K562 (cell line): ENCODE data around the gene ANXA4. TPM values are rescaled to one million over a fixed set of nuclear protein-coding genes. Genes with fewer than 3 reads are reported as not detected.
A peak's percentile ranks its signal among the peaks of the same experiment; 100 is the strongest.

Experiments used
- CBX1 ChIP-seq: sonication (generic); IDR thresholded peaks from 2 replicates; pipeline ENCODE4 v1.6.1; 2016; ENCODE audit warnings: antibody characterized with exemption, low read depth, mild to moderate bottlenecking
- CHD1 ChIP-seq: fragments of 200-600 bp; sonication (generic); IDR thresholded peaks from one replicate; pipeline ENCODE4 v1.6.1; 2012; ENCODE audit warnings: mild to moderate bottlenecking, moderate library complexity, low read length, inconsistent platforms
- GATAD2B ChIP-seq: fragments of 450-650 bp; IDR thresholded peaks from 2 replicates; pipeline ENCODE4 v1.6.1; 2017; ENCODE audit warnings: mild to moderate bottlenecking, borderline replicate concordance
- HMG20A ChIP-seq: fragments of 450-650 bp; formaldehyde crosslinking; conservative IDR thresholded peaks from 2 replicates; pipeline ENCODE4 v1.4.0; 2020; ENCODE audit warnings: mild to moderate bottlenecking, mixed read lengths
- HNRNPL ChIP-seq: fragments of 200-400 bp; formaldehyde crosslinking; IDR thresholded peaks from 2 replicates; pipeline ENCODE4 v1.6.1; 2017; ENCODE audit warnings: low read depth, mild to moderate bottlenecking, low read length
- HOMEZ ChIP-seq: fragments of 250-450 bp; sonication (Bioruptor Pico); IDR thresholded peaks from 2 replicates; pipeline ENCODE4 v1.4.0; 2020; ENCODE audit warnings: mild to moderate bottlenecking, moderate library complexity
- ILF3 ChIP-seq: fragments of 450-650 bp; IDR thresholded peaks from 2 replicates; pipeline ENCODE4 v1.6.1; 2018; ENCODE audit warnings: antibody characterized with exemption, mild to moderate bottlenecking, moderate library complexity, borderline replicate concordance
- MCM3 ChIP-seq: fragments of 450-650 bp; IDR thresholded peaks from 2 replicates; pipeline ENCODE4 v1.6.1; 2016
- MEF2A ChIP-seq: IDR thresholded peaks from 2 replicates; pipeline ENCODE4 v1.6.1; 2011; ENCODE audit warnings: low read depth, mild to moderate bottlenecking, low read length, moderate library complexity; ENCODE audit not compliant: control insufficient read depth
- NCOA1 ChIP-seq: fragments of 450-650 bp; IDR thresholded peaks from 2 replicates; pipeline ENCODE4 v1.6.1; 2016; ENCODE audit warnings: low read depth
- POLR2AphosphoS2 ChIP-seq: IDR thresholded peaks from 2 replicates; pipeline ENCODE4 v1.6.1; 2012; ENCODE audit warnings: low read length, improper control_type of control experiment
- POLR2G ChIP-seq: fragments of 200-400 bp; formaldehyde crosslinking; IDR thresholded peaks from 2 replicates; pipeline ENCODE4 v1.6.1; 2017; ENCODE audit warnings: low read depth, mild to moderate bottlenecking, antibody characterized with exemption, low read length, moderate library complexity
- RAD21 ChIP-seq, 2 experiments: fragments of 250-450 bp in 1 of 2; fragments of 450-650 bp in 1 of 2; sonication (Bioruptor Pico) in 1 of 2; formaldehyde crosslinking in 1 of 2; IDR thresholded peaks in 1 of 2; conservative IDR thresholded peaks in 1 of 2; 2 replicates each; pipeline versions ENCODE4 v1.4.0 to v1.8.0; 2020 to 2022; ENCODE audit warnings: mild to moderate bottlenecking in 2 of 2, moderate library complexity in 1 of 2
- RBM15 ChIP-seq: fragments of 200-400 bp; formaldehyde crosslinking; IDR thresholded peaks from 2 replicates; pipeline ENCODE4 v1.6.1; 2018; ENCODE audit warnings: mild to moderate bottlenecking, low read length, moderate library complexity; ENCODE audit not compliant: insufficient read depth
- RCOR1 ChIP-seq, 2 experiments: IDR thresholded peaks; 2 replicates each; pipeline ENCODE4 v1.6.1; 2012; ENCODE audit warnings: low read depth in 2 of 2, low read length in 2 of 2, borderline replicate concordance in 1 of 2, improper control_type of control experiment in 1 of 2
- SREBF1 ChIP-seq: fragments of 150-350 bp; IDR thresholded peaks from 2 replicates; pipeline ENCODE4 v1.6.1; 2014; ENCODE audit warnings: antibody characterized with exemption, low read depth, low read length, borderline replicate concordance
- TARDBP ChIP-seq: fragments of 450-650 bp; IDR thresholded peaks from 2 replicates; pipeline ENCODE4 v1.6.1; 2016
- TEAD2 ChIP-seq: fragments of 450-650 bp; IDR thresholded peaks from 2 replicates; pipeline ENCODE4 v1.6.1; 2016; ENCODE audit warnings: missing genetic modification characterization, control low read depth, missing compliant biosample characterization
- TOE1 ChIP-seq, 2 experiments: fragments of 450-650 bp in 1 of 2; sonication (generic) in 1 of 2; formaldehyde crosslinking in 1 of 2; IDR thresholded peaks; 2 replicates each; pipeline versions ENCODE4 v1.7.1 to v1.8.0; 2016 to 2022; ENCODE audit warnings: borderline replicate concordance in 2 of 2, mild to moderate bottlenecking in 2 of 2, antibody characterized with exemption in 1 of 2, inconsistent platforms in 1 of 2, low read depth in 1 of 2, missing genetic modification reagents in 1 of 2, moderate library complexity in 1 of 2
- U2AF1 ChIP-seq: fragments of 200-400 bp; formaldehyde crosslinking; optimal IDR thresholded peaks from 2 replicates; pipeline ENCODE3; 2017; ENCODE audit warnings: mild to moderate bottlenecking, low read depth, low read length, moderate library complexity
- ZBTB11 ChIP-seq, 3 experiments: fragments of 200-800 bp in 1 of 3; fragments of 250-450 bp in 1 of 3; fragments of 450-650 bp in 1 of 3; sonication (Bioruptor Pico) in 1 of 3; sonication (Bioruptor generic) in 1 of 3; formaldehyde crosslinking in 1 of 3; IDR thresholded peaks; 2 replicates each; pipeline versions ENCODE4 v1.6.1 to v1.8.0; 2016 to 2022; ENCODE audit warnings: mild to moderate bottlenecking in 2 of 3, missing genetic modification characterization in 2 of 3, missing compliant biosample characterization in 1 of 3, moderate library complexity in 1 of 3
- ZKSCAN1 ChIP-seq: fragments of 150-350 bp; IDR thresholded peaks from 2 replicates; pipeline ENCODE4 v1.6.1; 2016; ENCODE audit warnings: low read depth, low read length
- ZNF354B ChIP-seq: fragments of 250-450 bp; sonication (Bioruptor Pico); IDR thresholded peaks from 2 replicates; pipeline ENCODE4 v1.4.0; 2020
- ZNF444 ChIP-seq: fragments of 250-450 bp; sonication (Bioruptor Pico); IDR thresholded peaks from 2 replicates; pipeline ENCODE4 v1.4.0; 2020; ENCODE audit warnings: mild to moderate bottlenecking, moderate library complexity
- polyA plus RNA-seq, 8 experiments: library from polyadenylated mRNA; depleted of rRNA in 4 of 8; stranded (reverse) in 5 of 8; unstranded in 3 of 8; fragments of >200 nt; fragmentation: Nextera tagmentation in 2 of 8; fragmentation: Illumina TruSeq in 1 of 8; extraction: Ambion mirVana in 2 of 8; extraction: Trizol in 1 of 8; gene quantifications; 2 replicates each; pipeline versions ENCODE4 v1.2.1 to v1.2.3, GENCODE V29; 2011 to 2014; ENCODE audit warnings: inconsistent platforms in 1 of 8, missing spikeins in 1 of 8
- total RNA-seq, 7 experiments: library from RNA; depleted of rRNA in 6 of 7; stranded (reverse); fragments of >200 nt in 6 of 7; fragmentation: Illumina TruSeq in 2 of 7; extraction: Trizol in 2 of 7; gene quantifications; 2 replicates each; pipeline versions ENCODE4 v1.2.1 to v1.2.3, GENCODE V29; 2011 to 2021; ENCODE audit warnings: low replicate concordance in 1 of 7

Gene ANXA4
- total and polyA plus RNA-seq, 9 of the 15 experiments (the other 6 are each of a cell fraction or from before 2014, with no cell fraction given) = 3.4 to 13.6 (median 11.6) TPM

GRCh38 chr2:69798909-69799526 lies 57.1 kb downstream of the ANXA4 start (continued):
- TF ChIP-seq ZBTB11 (CRISPR knock-in tag; IDR thresholded peaks at IDR 0.05) = peak in 1 of 3 experiments; percentile 92; a peak in 2 of 6 replicates
- TF ChIP-seq GATAD2B = peak; percentile 66; the same call in 1 of the 2 replicates
- TF ChIP-seq MEF2A = peak; percentile 10; the same call in 1 of the 2 replicates
- TF ChIP-seq TARDBP = peak; percentile 94
- no peak for TF ChIP-seq HNRNPL
- no peak; the same call in 1 of the 2 replicates for TF ChIP-seq HMG20A
- TF ChIP-seq POLR2G = no peak
- TF ChIP-seq RBM15 = no peak
- peak; percentile 52; the same call in 1 of the 2 replicates for TF ChIP-seq TOE1 (IDR thresholded peaks at IDR 0.05; ENCODE audit: borderline replicate concordance)
- TF ChIP-seq TOE1 (CRISPR knock-in tag; IDR thresholded peaks at IDR 0.05; ENCODE audit: borderline replicate concordance, low read depth) = no peak
- TF ChIP-seq TEAD2 (tag) = peak; percentile 91
- TF ChIP-seq HOMEZ (CRISPR knock-in tag) = no peak
- 0 out of 2 replicates have a peak, but pooled peaks have one; percentile 20 for TF ChIP-seq SREBF1
- TF ChIP-seq CHD1 = no peak
- TF ChIP-seq CBX1 = no peak
- peak in 1 of 2 experiments; percentile 26; a peak in 3 of 4 replicates for TF ChIP-seq RAD21 (CRISPR knock-in tag; conservative IDR thresholded peaks at IDR 0.05 in 1 of 2, IDR thresholded peaks at IDR 0.05 in 1 of 2)
- TF ChIP-seq POLR2AphosphoS2 = no peak
- 0 out of 2 replicates have a peak, but pooled peaks have one; percentile 20 for TF ChIP-seq ZNF354B (CRISPR knock-in tag)
- no peak for TF ChIP-seq U2AF1
- TF ChIP-seq RCOR1 (IDR thresholded peaks at IDR 0.05; ENCODE audit: borderline replicate concordance in 1 of 2, low read depth in 2 of 2, low read length in 2 of 2) = peak in 1 of 2 experiments; percentile 97; a peak in 3 of 4 replicates
- no peak for TF ChIP-seq ILF3
- 0 out of 2 replicates have a peak, but pooled peaks have one; percentile 39 for TF ChIP-seq ZKSCAN1
- TF ChIP-seq NCOA1 = peak; percentile 95
- TF ChIP-seq MCM3 = no peak
- no peak for TF ChIP-seq ZNF444 (CRISPR knock-in tag)
